ENCODE measurements around the gene PDHA1.
A peak's percentile ranks its signal among the peaks of the same experiment; 100 is the strongest.

GRCh38 chrX:19382555-19383145 lies 38.9 kb downstream of the PDHA1 start:
- TF ChIP-seq SMC3 (IDR thresholded peaks at IDR 0.05; ENCODE audit: low read depth, low read length): peak; percentile 45
- no peak for TF ChIP-seq POLR2A (IDR thresholded peaks at IDR 0.05; ENCODE audit: low read depth, low read length)
- no peak for TF ChIP-seq CHD1 (IDR thresholded peaks at IDR 0.05; ENCODE audit: low read depth, low read length)
- TF ChIP-seq ELK1 (IDR thresholded peaks at IDR 0.05; ENCODE audit: borderline replicate concordance, low read depth, low read length): no peak
- TF ChIP-seq CTCF (conservative IDR thresholded peaks at IDR 0.05; ENCODE audit: low read depth, low read length): peak; percentile 51
- TF ChIP-seq MXI1 (IDR thresholded peaks at IDR 0.05; ENCODE audit: borderline replicate concordance, low read depth, low read length): no peak
- no peak for TF ChIP-seq RCOR1 (IDR thresholded peaks at IDR 0.05; ENCODE audit: insufficient replicate concordance, low read length)
- no peak for TF ChIP-seq RFX5 (IDR thresholded peaks at IDR 0.05; ENCODE audit: low read depth, low read length)
- TF ChIP-seq MAZ (IDR thresholded peaks at IDR 0.05; ENCODE audit: borderline replicate concordance, low read depth, low read length): no peak
- TF ChIP-seq CEBPB (IDR thresholded peaks at IDR 0.05; ENCODE audit: low read depth, low read length): no peak
- TF ChIP-seq RAD21 (IDR thresholded peaks at IDR 0.05; ENCODE audit: low read length): peak; percentile 38
- TF ChIP-seq BHLHE40 (IDR thresholded peaks at IDR 0.05; ENCODE audit: low read depth, low read length): no peak

Data from IMR-90 (cell line).